HG03066 (cell line): ENCODE results near the gene CFAP74.
"Not testable (repeated sequence)": the region's sequence is repeated elsewhere in the genome, so short reads cannot be mapped to it uniquely, and the experiment has no call there.

Source experiments
- ATAC-seq: cut with Tn5 transposase; IDR thresholded peaks from one replicate; pipeline ENCODE4 v1.9.1; 2021; ENCODE audit warnings: low read depth; ENCODE audit not compliant: unreplicated experiment

CFAP74 gene

GRCh38 chr1:1889847-1890505, 113.6 kb downstream of the CFAP74 start:
- peak; percentile 25 for ATAC-seq

GRCh38 chr1:1889090-1889750, 114.4 kb downstream of the CFAP74 start:
- ATAC-seq = no peak

- not testable (repeated sequence) for ATAC-seq
These were observed 119.7 kb downstream of the CFAP74 start for GRCh38 chr1:1883890-1884289.

GRCh38 chr1:1883092-1883873, 120.3 kb downstream of the CFAP74 start:
- no peak for ATAC-seq

GRCh38 chr1:1881727-1882126, 121.9 kb downstream of the CFAP74 start:
- ATAC-seq = no peak

GRCh38 chr1:1880617-1881312, 122.8 kb downstream of the CFAP74 start:
- no peak for ATAC-seq

GRCh38 chr1:1879942-1880341, 123.6 kb downstream of the CFAP74 start:
- ATAC-seq = no peak

GRCh38 chr1:1877865-1878436, 125.6 kb downstream of the CFAP74 start:
- ATAC-seq = no peak

GRCh38 chr1:1876335-1876930, 127.2 kb downstream of the CFAP74 start:
- ATAC-seq = no peak

GRCh38 chr1:1875932-1876331, 127.7 kb downstream of the CFAP74 start:
- ATAC-seq = no peak

- ATAC-seq = no peak
These were observed 128.7 kb downstream of the CFAP74 start for GRCh38 chr1:1874901-1875300.

- no peak for ATAC-seq
These were observed 130.4 kb downstream of the CFAP74 start for GRCh38 chr1:1873186-1873585.

GRCh38 chr1:1872329-1872994, 131.1 kb downstream of the CFAP74 start:
- ATAC-seq = no peak
